Activated CD4-positive, alpha-beta T cell treated with anti-CD3 and anti-CD28 coated beads, Interleukin-2, amount 50 U/mL, for 48 hours (primary cell): ENCODE data around the gene AGPAT2.
"Not testable (repeated sequence)": the region's sequence is repeated elsewhere in the genome, so short reads cannot be mapped to it uniquely, and the experiment has no call there.

Experiments used
- DNase-seq, 2 experiments: peaks; one replicate each; pipeline ENCODE4 v3.0.0-alpha.2; 2020

AGPAT2 gene

GRCh38 chr9:136643596-136644342, 43.5 kb downstream of the AGPAT2 start:
- no peak for DNase-seq

DNA sequence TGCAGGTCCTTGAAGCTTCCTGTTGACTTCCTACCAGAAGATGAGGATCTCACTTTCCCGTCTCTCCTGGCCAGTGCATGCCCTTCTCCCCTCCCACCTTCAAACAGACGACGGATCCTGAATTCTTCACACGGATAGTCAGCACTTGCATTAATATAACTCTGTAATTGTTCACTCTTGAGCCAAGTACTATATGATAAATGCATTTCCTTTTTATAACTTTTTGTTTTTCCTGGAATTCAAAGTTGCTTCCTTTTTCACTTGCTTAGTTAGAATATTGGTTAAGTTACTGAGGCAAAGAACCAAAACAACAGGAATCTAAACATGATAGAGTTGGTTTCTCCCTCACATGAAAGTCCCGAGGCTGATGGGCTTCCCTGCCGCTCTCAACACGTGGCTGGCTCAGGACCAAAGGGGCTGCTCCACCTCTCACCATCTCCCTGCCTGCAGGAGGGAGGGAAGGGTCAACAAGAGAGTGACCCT, 44.8 kb downstream of the AGPAT2 start:
- no peak for DNase-seq

DNA sequence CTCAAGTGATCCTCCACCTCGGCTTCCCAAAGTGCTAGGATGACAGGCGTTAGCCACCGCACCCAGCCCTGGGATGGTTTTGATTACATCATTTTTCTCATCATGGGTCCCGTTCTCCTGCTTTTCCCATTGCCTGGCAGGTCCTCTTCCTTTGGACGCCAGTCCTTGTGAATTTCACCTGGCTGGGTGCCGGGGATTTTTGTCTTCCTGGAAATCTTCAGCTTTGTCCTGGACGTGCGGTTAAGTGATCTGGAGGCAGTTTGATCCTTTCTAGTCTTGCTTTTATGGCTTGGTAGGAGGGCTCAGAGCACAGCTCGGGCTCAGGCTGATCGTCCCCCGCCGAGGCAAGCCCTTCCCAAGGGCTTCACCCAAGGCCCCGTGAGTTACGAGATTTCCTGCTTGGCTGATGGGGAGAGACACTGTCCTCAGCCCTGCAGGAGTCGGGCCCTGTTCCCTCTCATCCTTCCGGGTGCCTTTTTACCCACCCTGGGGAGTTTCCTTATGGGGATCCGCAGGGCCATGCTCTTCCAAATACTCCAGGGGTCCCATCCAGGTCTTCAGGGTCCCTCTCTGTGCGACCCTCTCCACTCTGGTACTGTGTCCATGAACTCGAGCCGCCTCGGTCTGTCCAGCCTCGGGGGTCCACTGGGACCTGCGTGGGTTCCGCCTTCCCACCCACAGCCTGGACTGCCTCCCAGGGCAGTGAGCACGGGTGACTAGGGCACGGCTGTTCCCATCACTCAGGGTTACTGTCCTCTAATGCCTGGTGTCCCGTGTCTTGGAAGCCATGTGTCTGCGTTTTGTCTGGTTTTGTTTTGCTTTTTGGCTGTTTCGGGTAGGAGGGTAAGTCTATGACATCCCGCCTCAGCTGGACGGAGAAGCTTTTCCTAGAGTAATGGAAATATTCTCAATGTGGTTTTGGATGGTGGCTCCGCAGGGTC, 46.8 kb downstream of the AGPAT2 start:
- DNase-seq = no peak

DNA sequence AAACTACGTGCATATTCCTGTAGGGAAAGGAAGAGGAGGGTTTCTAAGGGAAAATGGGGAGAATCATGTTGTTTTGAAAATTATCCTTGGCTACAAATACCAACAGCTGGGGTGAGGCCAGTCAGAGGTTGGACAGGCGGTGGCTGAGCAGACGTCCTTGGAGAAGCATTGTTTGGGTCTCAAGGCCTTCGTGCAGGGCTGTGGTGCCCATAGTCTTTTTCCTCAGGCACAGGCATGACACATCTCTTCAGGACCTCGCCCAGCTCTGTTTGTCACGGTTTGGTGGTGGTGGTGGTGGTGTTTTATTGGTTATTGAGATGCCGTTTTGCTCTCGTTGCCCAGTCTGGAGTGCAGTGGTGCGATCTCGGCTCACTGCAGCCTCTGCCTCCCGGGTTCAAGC, 52.4 kb downstream of the AGPAT2 start:
- no peak for DNase-seq

DNA sequence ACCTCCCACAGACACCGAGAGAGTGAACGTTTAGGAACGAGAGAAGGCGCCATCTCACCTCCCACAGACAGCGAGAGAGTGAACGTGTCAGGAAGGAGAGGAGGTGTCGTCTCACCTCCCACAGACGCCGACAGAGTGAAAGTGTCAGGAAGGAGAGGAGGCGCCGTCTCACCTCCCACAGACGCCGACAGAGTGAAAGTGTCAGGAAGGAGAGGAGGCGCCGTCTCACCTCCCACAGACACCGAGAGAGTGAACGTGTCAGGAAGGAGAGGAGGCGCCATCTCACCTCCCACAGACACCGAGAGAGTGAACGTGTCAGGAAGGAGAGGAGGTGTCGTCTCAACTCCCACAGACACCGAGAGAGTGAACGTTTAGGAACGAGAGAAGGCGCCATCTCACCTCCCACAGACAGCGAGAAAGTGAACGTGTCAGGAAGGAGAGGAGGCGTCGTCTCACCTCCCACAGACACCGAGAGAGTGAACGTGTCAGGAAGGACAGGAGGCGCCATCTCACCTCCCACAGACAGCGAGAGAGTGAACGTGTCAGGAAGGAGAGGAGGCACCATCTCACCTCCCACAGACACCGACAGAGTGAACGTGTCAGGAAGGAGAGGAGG, 54.7 kb downstream of the AGPAT2 start:
- not testable (repeated sequence) for DNase-seq

- DNase-seq = not testable (repeated sequence)
These were observed 55.2 kb downstream of the AGPAT2 start for GRCh38 chr9:136632072-136632471.

GRCh38 chr9:136631038-136632000, 55.9 kb downstream of the AGPAT2 start:
- DNase-seq = peak; percentile 79 to 83

- DNase-seq = no peak
These were observed 56.6 kb downstream of the AGPAT2 start for GRCh38 chr9:136630662-136630992.

- DNase-seq = peak; percentile 63 to 73
These were observed 57.2 kb downstream of the AGPAT2 start for GRCh38 chr9:136629879-136630661.

GRCh38 chr9:136629001-136629878, 58.0 kb downstream of the AGPAT2 start:
- DNase-seq = no peak

GRCh38 chr9:136628268-136628667, 59.0 kb downstream of the AGPAT2 start:
- DNase-seq = no peak

GRCh38 chr9:136627703-136628102, 59.6 kb downstream of the AGPAT2 start:
- DNase-seq = no peak

GRCh38 chr9:136626740-136627642, 60.3 kb downstream of the AGPAT2 start:
- DNase-seq = no peak

GRCh38 chr9:136626066-136626725, 61.1 kb downstream of the AGPAT2 start:
- no peak for DNase-seq

DNA sequence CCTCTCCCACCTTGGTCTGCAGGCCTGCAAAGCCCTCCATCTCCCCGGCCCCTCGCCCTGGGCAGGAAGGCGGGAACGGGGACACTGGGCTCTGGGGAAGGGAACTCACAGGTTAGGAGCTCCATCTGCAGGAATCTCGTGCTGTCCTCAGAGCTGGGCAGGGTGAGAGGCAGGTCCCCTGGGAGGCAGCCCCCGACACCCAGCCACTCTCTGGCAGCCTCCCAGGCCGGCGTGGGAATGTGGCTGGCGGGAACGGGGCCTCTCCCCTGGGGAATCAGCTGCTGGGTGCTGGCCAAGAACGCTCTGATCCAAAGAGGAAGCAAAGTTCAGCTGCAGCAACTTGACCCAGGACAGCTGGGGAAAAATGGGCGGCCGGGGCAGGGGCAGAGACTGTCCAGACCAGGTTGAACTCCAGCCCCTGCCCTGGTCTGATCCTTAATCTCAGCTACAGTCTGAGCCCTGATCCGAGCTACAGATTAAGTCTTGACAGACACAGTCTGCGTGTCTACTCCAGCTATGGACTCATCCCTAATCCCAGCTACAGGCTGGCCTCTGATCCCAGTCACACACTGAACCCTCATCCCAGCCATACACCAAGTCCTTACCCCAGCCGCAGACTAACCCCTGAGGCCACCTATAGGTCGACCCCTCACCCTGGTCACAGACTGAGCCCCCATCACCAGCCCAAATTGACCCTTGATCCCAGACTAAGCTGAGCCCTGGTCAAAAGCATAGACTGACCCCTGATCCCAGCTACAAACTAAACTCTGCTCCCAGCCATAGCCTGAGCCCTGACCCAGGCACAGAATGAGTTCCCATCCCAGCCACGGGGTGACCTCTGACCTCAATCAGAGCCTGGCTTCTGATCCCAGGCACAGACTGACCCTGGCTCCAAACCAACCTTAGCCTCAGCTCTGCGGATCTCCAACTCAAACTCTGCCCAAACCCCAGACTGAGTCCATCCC, 61.9 kb downstream of the AGPAT2 start:
- no peak for DNase-seq

GRCh38 chr9:136624184-136624951, 62.9 kb downstream of the AGPAT2 start:
- DNase-seq = no peak

DNA sequence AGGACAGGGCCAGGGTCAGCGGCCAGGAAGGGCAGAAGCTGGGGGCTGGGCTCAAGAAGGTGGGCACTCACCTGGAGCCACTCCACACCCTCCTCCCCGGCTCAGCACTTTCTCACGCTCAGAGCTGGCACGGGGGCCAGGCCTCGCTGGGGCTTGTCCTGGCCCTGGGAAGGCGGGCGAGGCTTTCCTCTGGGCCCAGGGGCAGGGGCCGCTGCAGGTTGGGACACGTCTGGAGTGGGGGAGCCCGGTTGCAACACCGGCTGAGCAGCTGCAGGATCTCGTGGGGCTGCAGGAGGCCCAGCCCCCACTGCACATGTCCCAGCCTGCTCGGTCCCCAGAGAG, 63.4 kb downstream of the AGPAT2 start:
- DNase-seq = no peak
